Measurements from ENCODE around the gene BAIAP2L2.
"Not testable (repeated sequence)": the region's sequence is repeated elsewhere in the genome, so short reads cannot be mapped to it uniquely, and the experiment has no call there.

The BAIAP2L2 gene, protein sequence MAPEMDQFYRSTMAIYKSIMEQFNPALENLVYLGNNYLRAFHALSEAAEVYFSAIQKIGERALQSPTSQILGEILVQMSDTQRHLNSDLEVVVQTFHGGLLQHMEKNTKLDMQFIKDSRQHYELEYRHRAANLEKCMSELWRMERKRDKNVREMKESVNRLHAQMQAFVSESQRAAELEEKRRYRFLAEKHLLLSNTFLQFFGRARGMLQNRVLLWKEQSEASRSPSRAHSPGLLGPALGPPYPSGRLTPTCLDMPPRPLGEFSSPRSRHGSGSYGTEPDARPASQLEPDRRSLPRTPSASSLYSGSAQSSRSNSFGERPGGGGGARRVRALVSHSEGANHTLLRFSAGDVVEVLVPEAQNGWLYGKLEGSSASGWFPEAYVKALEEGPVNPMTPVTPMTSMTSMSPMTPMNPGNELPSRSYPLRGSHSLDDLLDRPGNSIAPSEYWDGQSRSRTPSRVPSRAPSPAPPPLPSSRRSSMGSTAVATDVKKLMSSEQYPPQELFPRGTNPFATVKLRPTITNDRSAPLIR

DNA sequence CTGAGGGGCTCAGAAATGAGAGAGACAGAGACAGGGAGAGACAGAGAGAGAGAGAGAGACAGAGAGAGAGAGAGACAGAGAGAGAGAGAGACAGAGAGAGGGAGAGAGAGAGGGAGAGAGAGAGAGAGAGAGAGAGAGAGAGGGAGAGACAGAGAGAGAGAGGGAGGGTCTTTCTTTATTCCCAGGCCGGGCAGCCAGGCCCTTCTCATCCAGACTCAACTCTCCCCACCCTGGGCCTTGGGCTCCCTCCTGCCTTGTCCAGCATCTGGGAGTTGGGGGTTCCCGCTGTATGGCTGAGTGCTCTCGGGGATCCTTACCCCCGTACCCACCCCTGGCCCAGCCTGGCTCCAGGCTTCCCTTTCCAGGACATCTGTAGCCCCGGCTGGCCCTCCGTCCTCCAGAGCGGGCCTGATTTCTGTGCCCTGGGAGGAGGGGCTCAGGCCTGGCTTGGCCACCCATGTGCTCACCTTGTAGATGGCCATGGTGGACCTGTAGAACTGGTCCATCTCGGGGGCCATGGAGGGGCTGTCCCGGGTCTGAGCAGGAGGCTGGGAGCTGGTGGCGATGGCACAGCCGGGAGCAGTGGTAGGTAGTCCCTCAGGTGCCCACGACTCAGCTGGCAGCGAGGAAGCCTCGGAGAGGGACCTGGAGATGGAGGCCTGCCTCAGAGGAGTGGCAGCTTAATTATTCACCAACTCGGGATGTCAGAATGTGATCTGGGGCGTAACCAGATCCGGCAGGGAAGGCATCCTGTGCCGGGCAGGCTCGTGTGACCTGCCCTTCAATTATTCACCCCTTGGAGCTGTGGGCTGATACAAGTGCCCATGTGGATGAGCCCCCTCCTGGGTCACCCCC is at the start of gene BAIAP2L2:
Gene BAIAP2L2 (minus strand): TSS at position 677 of the 855 bp plus-strand sequence. CDS start 159 bp downstream, at position 518.
- no peak for DNase-seq

- DNase-seq: no peak
These were observed 45.2 kb upstream of the BAIAP2L2 start for GRCh38 chr22:38155703-38156102.

GRCh38 chr22:38154563-38154915 is 44.1 kb upstream of the BAIAP2L2 start:
- not testable (repeated sequence) for DNase-seq

DNA sequence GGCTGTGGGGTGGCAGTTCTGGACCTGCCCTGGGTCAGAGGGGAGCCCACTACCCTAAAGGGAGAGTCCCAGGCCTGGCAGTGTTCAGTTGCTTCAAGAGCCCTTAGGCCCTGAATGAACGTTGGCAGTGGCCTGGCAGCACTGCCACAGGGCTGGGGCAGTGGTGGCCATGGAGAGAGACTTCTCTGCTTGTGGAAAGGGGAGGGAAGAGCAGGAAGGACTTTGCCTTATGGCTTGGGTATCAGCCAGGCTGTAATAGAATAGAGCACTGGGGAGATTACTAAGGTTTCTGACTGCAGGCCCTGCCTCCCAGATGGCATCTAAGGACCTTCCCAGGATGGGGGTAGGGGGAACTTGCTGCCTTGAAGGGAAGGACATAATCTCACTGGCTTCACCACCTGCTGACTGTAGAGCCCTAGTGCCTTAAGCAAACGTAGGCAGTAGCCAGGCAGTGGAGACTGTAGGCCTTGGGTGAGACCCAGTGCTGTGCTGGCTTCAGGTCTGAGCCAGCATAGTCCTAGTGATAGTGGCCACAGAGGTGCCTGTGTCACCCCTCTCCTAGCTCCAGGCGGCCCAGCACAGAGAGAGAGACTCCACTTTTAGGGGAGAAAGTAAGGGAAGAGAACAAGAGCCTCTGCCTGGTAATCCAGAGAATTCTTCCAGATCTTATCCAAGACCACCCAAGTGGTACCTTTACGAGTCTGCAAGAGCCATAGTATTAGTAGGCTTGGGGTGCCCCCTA is 43.5 kb upstream of the BAIAP2L2 start:
- DNase-seq: no peak

- no peak for DNase-seq
These were observed 40.6 kb upstream of the BAIAP2L2 start for GRCh38 chr22:38151126-38151500.

- DNase-seq: no peak
These were observed 37.8 kb upstream of the BAIAP2L2 start for GRCh38 chr22:38148245-38148644.

DNA sequence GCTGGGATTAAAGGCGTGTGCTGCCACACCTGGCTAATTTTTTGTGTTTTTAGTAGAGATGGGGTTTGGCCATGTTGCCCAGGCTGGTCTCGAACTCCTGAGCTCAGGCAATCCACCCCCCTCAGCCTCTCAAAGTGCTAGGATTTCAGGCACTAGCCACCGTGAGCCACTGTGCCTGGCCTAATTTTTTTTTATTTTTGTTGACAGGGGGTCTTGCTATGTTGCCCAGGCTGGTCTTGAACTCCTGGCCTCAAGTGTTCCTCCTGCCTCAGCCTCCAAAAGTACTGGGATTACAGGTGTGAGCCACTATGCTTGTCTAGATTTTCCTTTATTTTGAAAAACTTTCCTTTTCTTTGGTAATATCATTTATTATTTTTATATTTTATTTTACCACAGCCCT is 35.7 kb upstream of the BAIAP2L2 start:
- not testable (repeated sequence) for DNase-seq

DNA sequence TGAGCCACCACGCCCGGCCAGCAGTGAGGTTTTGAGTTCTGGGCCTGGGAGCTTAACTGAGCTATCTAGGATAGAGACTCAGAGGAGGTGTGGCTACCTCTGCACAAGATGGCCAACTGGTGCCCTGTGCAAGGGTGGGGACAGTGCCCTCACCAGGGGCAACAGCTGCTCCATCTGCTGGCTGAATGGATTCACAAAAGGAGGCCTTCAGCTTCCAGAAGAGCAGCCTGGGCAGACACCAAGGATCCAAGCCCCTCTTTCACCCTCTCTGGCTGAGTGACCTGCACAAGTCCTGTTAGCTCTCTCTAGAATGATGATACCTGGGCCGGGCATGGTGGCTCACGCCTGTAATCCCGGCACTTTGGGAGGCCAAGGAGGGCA is 33.5 kb upstream of the BAIAP2L2 start:
- DNase-seq: no peak

- no peak for DNase-seq
These were observed 32.1 kb upstream of the BAIAP2L2 start for GRCh38 chr22:38142606-38143005.

DNA sequence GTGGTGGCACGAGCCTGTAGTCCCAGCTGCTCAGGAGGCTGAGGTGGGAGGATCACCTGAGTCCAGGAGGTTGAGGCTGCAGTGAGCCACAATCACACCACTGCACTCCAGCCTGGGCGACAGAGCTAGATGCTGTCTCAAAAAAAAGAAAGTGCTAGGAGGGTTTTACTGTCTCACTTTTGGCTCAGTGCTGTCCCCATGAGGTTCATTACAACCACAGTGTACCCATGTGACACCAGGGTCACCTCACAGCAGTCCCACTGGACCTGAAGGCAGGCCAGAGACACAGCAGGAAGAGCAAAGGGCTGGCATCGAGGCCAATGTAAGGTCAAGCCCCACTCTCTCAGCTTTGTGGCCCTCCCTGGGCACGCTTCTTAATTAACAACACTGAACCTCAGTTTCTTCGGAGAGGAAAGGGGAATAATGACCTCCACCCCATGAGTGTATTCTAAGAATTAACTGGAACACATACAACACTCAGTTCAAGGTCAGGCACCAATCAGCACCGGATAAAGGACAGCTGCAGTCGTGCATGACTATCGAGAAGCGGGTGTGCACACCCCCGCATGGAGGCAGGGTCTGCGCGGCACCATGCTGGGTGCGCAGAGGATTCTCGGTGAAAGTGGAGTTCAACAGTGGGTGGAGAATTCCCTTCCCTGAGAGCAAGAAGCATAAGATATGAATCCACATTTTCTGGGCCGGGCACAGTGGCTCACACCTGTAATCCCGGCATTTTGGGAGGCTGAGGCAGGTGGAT is 30.9 kb upstream of the BAIAP2L2 start:
- no peak for DNase-seq

- no peak for DNase-seq
These were observed 29.4 kb upstream of the BAIAP2L2 start for GRCh38 chr22:38139901-38140300.

- no peak for DNase-seq
These were observed 28.5 kb upstream of the BAIAP2L2 start for GRCh38 chr22:38138961-38139360.

- DNase-seq: no peak
These were observed 27.6 kb upstream of the BAIAP2L2 start for GRCh38 chr22:38137876-38138687.

- DNase-seq: no peak
These were observed 26.1 kb upstream of the BAIAP2L2 start for GRCh38 chr22:38136607-38137006.

DNA sequence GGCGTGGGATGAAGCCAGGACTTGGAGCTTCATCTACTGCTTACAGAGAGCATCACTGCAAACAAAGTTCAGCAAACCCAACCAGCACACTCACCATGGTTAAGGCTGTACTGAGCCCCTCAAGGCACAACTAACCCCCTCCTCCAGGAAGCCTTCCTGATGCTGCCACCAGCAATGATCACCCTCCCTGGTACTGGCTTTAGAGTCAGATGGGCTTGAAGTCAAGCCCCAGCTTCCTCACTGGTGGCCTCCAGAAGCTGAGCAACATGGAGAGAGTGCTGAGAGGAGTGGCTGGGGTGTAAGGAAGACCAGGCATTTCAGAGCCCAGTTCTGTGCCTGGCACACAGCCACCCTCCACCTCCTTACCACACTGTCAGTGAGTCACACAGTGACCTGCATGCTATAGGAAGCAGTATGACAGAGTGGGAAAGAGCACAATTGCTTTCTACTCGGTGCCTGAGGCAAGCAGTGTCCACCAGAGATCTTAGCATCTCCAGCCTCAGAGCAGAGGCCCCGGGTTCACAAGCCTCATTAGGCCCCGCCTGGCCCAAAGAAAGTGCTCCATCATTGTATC is 24.7 kb upstream of the BAIAP2L2 start:
- no peak for DNase-seq

- no peak for DNase-seq
These were observed 22.8 kb upstream of the BAIAP2L2 start for GRCh38 chr22:38133331-38133730.

DNA sequence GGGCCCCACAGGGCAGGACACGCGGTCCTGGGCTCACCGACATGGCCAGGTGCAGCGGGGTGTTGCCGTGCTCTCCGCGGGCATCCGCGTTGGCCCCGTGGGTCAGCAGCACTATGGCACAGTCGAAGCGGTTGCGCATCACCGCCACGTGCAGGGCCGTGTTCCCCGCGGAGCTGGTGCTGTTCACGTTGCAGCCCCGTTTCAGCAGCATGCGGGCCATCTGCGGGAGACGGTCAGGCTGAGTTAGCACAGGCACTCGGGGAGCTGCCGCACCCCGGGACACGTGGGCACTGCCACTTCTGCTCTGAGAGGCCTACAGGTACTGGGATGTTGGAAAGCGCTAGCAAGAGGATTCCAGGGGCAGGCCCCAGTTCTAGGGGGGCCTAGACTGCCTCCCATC is 22.3 kb upstream of the BAIAP2L2 start:
- no peak for DNase-seq

- no peak for DNase-seq
These were observed 21.7 kb upstream of the BAIAP2L2 start for GRCh38 chr22:38132136-38132535.

GRCh38 chr22:38131399-38131798 is 20.9 kb upstream of the BAIAP2L2 start:
- no peak for DNase-seq

- no peak for DNase-seq
These were observed 19.4 kb upstream of the BAIAP2L2 start for GRCh38 chr22:38129856-38130255.

- no peak for DNase-seq
These were observed 18.5 kb upstream of the BAIAP2L2 start for GRCh38 chr22:38129021-38129420.
